Left ventricle myocardium inferior (tissue), 1 donor: ENCODE data around the gene CRIP2. TPM values are rescaled to one million over a fixed set of nuclear protein-coding genes. Genes with fewer than 3 reads are reported as not detected.
A peak's percentile ranks its signal among the peaks of the same experiment; 100 is the strongest.

Source experiments
- DNase-seq: peaks from one replicate; pipeline ENCODE4 v3.0.0-alpha.2; 2020
- H3K27ac ChIP-seq: fragments of 200-600 bp; replicated peaks from 2 replicates; pipeline ENCODE4 v1.8.0; 2021
- H3K27me3 ChIP-seq: fragments of 200-600 bp; 2 replicates; pipeline ENCODE4 v1.8.0; 2021; ENCODE audit warnings: low read depth
- H3K36me3 ChIP-seq: fragments of 200-600 bp; 2 replicates; pipeline ENCODE4 v1.8.0; 2021
- H3K4me1 ChIP-seq: fragments of 200-600 bp; 2 replicates; pipeline ENCODE4 v1.8.0; 2021
- H3K4me3 ChIP-seq: fragments of 200-600 bp; 2 replicates; pipeline ENCODE4 v1.8.0; 2021; ENCODE audit warnings: mild to moderate bottlenecking, moderate library complexity
- H3K9me3 ChIP-seq: fragments of 200-600 bp; replicated peaks from 2 replicates; pipeline ENCODE4 v1.8.0; 2021
- CTCF ChIP-seq: fragments of 200-600 bp; IDR thresholded peaks from 2 replicates; pipeline ENCODE4 v1.8.0; 2021; ENCODE audit warnings: antibody characterized with exemption, mild to moderate bottlenecking, borderline replicate concordance
- intact Hi-C: fragments of 100-400 bp; cut with micrococcal nuclease; formaldehyde crosslinking; loops from one replicate; pipeline ENCODE4 v1.11.0; 2022
- total RNA-seq: library from RNA; stranded (reverse); fragmentation: NEBNext Ultra II Directional; extraction: Animal tissue kit (Norgen Biotek cat#: 25700); gene quantifications from one replicate; pipeline ENCODE4 v1.2.1, GENCODE V29; 2021
- donor health status: DM: no; HTN: yes; CAD: no; lungs with severe emphysema.

CRIP2 gene
- total RNA-seq, 1 donor from 2014 or later = 1,068 TPM

- Histone ChIP-seq H3K4me3 (no peak overlapping the region), H3K4me1 (peaks cover 34% of the 10 kb centered on the region), H3K27me3 (no peaks in the 10 kb centered on the region), H3K36me3 (peaks cover 6% of the 10 kb centered on the region), H3K27ac (no peak overlapping the region), H3K9me3 (peaks cover 13% of the 10 kb centered on the region)
- TF ChIP-seq CTCF = no peak
- intact Hi-C loops = no loop called here
- DNase-seq = no peak
Observed at GRCh38 chr14:105427936-105428485, 46.6 kb upstream of the CRIP2 start.

DNA sequence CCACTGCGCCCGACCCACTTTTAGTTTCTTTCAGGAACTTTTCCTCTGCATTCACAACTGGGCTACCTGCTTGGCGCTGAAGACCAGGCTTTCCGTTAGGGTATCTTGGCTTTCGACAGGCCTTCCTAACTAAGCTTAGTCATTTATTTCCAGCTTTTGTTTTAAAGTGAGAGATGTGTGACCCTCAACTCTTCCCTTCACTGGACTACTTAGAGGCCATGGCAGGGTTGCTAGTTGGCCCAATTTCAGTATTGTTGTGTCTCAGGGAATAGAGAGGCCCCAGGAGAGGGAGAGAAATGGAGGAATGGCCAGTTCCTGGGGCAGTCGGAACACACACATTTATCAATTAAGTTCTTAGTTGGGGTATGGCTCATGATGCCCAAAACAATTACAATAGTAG, 44.6 kb upstream of the CRIP2 start:
- H3K27ac ChIP-seq = peak overlapping the region; percentile 31
- no peak for DNase-seq
- peaks cover 13% of the 10 kb centered on the region for H3K9me3 ChIP-seq
- H3K36me3 ChIP-seq = peaks cover 6% of the 10 kb centered on the region
- intact Hi-C loops = no loop called here
- TF ChIP-seq CTCF = no peak
- peaks cover 17% of the 10 kb centered on the region for H3K4me1 ChIP-seq
- H3K4me3 ChIP-seq = no peak overlapping the region
- H3K27me3 ChIP-seq = no peaks in the 10 kb centered on the region

GRCh38 chr14:105430565-105430964, 44.1 kb upstream of the CRIP2 start:
- H3K27ac ChIP-seq = peak overlapping the region; percentile 31

DNA sequence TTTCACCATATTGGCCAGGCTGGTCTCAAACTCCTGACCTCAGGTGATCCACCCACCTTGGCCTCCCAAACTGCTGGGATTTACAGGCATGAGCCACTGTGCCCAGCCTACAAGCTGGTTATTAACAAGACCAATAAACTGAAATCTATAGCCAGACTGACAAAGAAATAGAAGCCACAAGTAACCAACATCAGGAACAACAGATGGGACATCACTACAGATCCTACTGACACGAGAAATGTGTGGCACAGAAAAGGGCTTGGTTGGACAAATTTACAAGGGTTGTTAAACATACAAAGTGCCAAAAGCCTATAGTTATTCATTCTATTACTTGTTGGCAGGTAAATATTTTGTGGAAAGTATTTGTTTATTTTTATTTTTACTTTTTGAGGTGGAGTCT, 43.4 kb upstream of the CRIP2 start:
- Histone ChIP-seq H3K9me3 (peaks cover 19% of the 10 kb centered on the region), H3K27ac (peak overlapping the region; percentile 31), H3K4me1 (peaks cover 16% of the 10 kb centered on the region), H3K27me3 (no peaks in the 10 kb centered on the region), H3K36me3 (peaks cover 6% of the 10 kb centered on the region), H3K4me3 (no peak overlapping the region)
- TF ChIP-seq CTCF = no peak
- no peak for DNase-seq
- intact Hi-C loops = no loop called here

More at GRCh38 chr14:105430565-105430964, 44.1 kb upstream of the CRIP2 start:
- Histone ChIP-seq H3K9me3 (peaks cover 16% of the 10 kb centered on the region), H3K27me3 (no peaks in the 10 kb centered on the region), H3K4me3 (no peak overlapping the region), H3K4me1 (peaks cover 16% of the 10 kb centered on the region), H3K36me3 (peaks cover 6% of the 10 kb centered on the region)
- intact Hi-C loops = no loop called here
- no peak for TF ChIP-seq CTCF
- DNase-seq = no peak

DNA sequence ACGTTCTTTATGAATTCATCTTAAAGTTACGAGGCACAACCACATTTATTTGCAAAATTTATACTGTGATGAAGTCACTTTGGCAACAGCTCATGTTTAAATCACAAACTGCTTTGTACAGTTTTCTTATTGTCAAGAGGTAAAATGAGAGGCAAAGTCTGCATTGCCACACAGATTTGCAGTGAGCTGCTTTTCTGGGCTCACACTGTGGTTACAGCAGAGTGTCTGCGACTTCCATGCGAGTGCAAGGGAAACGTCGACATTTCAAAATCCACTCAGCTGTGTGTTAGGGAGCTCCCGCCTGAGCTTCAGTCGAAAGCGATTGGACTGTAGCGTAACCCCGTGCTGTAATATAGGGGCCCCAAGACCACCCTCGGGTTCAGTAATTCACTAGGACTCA, 42.0 kb upstream of the CRIP2 start:
- no peak for DNase-seq
- no peak overlapping the region for H3K27ac ChIP-seq
- no peak for TF ChIP-seq CTCF
- H3K36me3 ChIP-seq = peaks cover 7% of the 10 kb centered on the region
- no peak overlapping the region for H3K4me3 ChIP-seq
- intact Hi-C loops = no loop called here
- H3K4me1 ChIP-seq = peaks cover 26% of the 10 kb centered on the region
- H3K9me3 ChIP-seq = peaks cover 13% of the 10 kb centered on the region
- no peaks in the 10 kb centered on the region for H3K27me3 ChIP-seq
